ENCODE measurements around the gene DECR2. TPM values are rescaled to one million over a fixed set of nuclear protein-coding genes. Genes with fewer than 3 reads are reported as not detected.
"Not testable (repeated sequence)": the region's sequence is repeated elsewhere in the genome, so short reads cannot be mapped to it uniquely, and the experiment has no call there.

Gene DECR2
- total RNA-seq, 1 donor from 2014 or later = 8.4 TPM

GRCh38 chr16:405548-406506 lies 4.1 kb downstream of the DECR2 start:
- intact Hi-C loops (cut with micrococcal nuclease) = no loop called here
- no peak for DNase-seq
- no peak overlapping the region for H3K27ac ChIP-seq (replicated peaks)
- H3K36me3 ChIP-seq = peaks cover 3% of the 10 kb centered on the region
- no peak for TF ChIP-seq CTCF (IDR thresholded peaks at IDR 0.05; ENCODE audit: borderline replicate concordance)
- no peaks in the 10 kb centered on the region for H3K27me3 ChIP-seq (ENCODE audit: low read depth)
- H3K4me1 ChIP-seq = peaks cover 18% of the 10 kb centered on the region
- H3K9me3 ChIP-seq (replicated peaks) = no peaks in the 10 kb centered on the region
- no peak overlapping the region for H3K4me3 ChIP-seq

- no peak for DNase-seq
- no peak for TF ChIP-seq CTCF (IDR thresholded peaks at IDR 0.05; ENCODE audit: borderline replicate concordance)
These were observed 5.6 kb downstream of the DECR2 start for GRCh38 chr16:407253-407652.

GRCh38 chr16:410516-411178 lies 9.0 kb downstream of the DECR2 start:
- Histone ChIP-seq H3K27ac (replicated peaks) (no peak overlapping the region), H3K27me3 (ENCODE audit: low read depth) (no peaks in the 10 kb centered on the region), H3K36me3 (peaks cover 18% of the 10 kb centered on the region), H3K9me3 (replicated peaks) (no peaks in the 10 kb centered on the region), H3K4me1 (no peaks in the 10 kb centered on the region), H3K4me3 (no peak overlapping the region)
- no peak for TF ChIP-seq CTCF (IDR thresholded peaks at IDR 0.05; ENCODE audit: borderline replicate concordance)
- no peak for DNase-seq
- intact Hi-C loops (cut with micrococcal nuclease) = no loop called here

More at GRCh38 chr16:407253-407652, 5.6 kb downstream of the DECR2 start:
- Histone ChIP-seq H3K27me3 (ENCODE audit: low read depth) (no peaks in the 10 kb centered on the region), H3K27ac (replicated peaks) (no peak overlapping the region), H3K9me3 (replicated peaks) (no peaks in the 10 kb centered on the region), H3K4me1 (peaks cover 6% of the 10 kb centered on the region), H3K36me3 (peaks cover 17% of the 10 kb centered on the region), H3K4me3 (no peak overlapping the region)
- intact Hi-C loops (cut with micrococcal nuclease) = no loop called here

GRCh38 chr16:411576-412265 lies 10.0 kb downstream of the DECR2 start:
- Histone ChIP-seq H3K27ac (replicated peaks) (no peak overlapping the region), H3K4me3 (no peak overlapping the region), H3K4me1 (no peaks in the 10 kb centered on the region), H3K27me3 (ENCODE audit: low read depth) (no peaks in the 10 kb centered on the region), H3K9me3 (replicated peaks) (no peaks in the 10 kb centered on the region), H3K36me3 (peaks cover 18% of the 10 kb centered on the region)
- intact Hi-C loops (cut with micrococcal nuclease) = no loop called here
- no peak for DNase-seq
- TF ChIP-seq CTCF (IDR thresholded peaks at IDR 0.05; ENCODE audit: borderline replicate concordance) = no peak

GRCh38 chr16:414395-415169 lies 12.9 kb downstream of the DECR2 start:
- Histone ChIP-seq H3K9me3 (replicated peaks) (no peaks in the 10 kb centered on the region), H3K27me3 (ENCODE audit: low read depth) (no peaks in the 10 kb centered on the region), H3K36me3 (peaks cover 18% of the 10 kb centered on the region), H3K27ac (replicated peaks) (no peak overlapping the region), H3K4me1 (no peaks in the 10 kb centered on the region), H3K4me3 (no peak overlapping the region)
- intact Hi-C loops (cut with micrococcal nuclease) = no loop called here
- no peak for TF ChIP-seq CTCF (IDR thresholded peaks at IDR 0.05; ENCODE audit: borderline replicate concordance)
- no peak for DNase-seq

- H3K9me3 ChIP-seq (replicated peaks); H3K4me1 ChIP-seq; intact Hi-C loops (cut with micrococcal nuclease); H3K27me3 ChIP-seq (ENCODE audit: low read depth); DNase-seq; H3K4me3 ChIP-seq; H3K27ac ChIP-seq (replicated peaks): not testable (repeated sequence)
- peaks cover 18% of the 10 kb centered on the region for H3K36me3 ChIP-seq
These were observed 13.4 kb downstream of the DECR2 start for GRCh38 chr16:415170-415498.

- H3K36me3 ChIP-seq; H3K27me3 ChIP-seq (ENCODE audit: low read depth); H3K4me3 ChIP-seq; DNase-seq; H3K27ac ChIP-seq (replicated peaks); H3K9me3 ChIP-seq (replicated peaks); intact Hi-C loops (cut with micrococcal nuclease): not testable (repeated sequence)
- H3K4me1 ChIP-seq = peaks cover 33% of the 10 kb centered on the region
These were observed 20.5 kb downstream of the DECR2 start for GRCh38 chr16:422179-422578.
